Hepatocyte (in vitro differentiated cells): ENCODE measurements around the gene RPRD2.

Source experiments
- CTCF ChIP-seq: fragments of 200-600 bp; sonication (generic); IDR thresholded peaks from 2 replicates; pipeline ENCODE4 v1.5.1; 2016; ENCODE audit warnings: antibody characterized with exemption, mild to moderate bottlenecking; ENCODE audit not compliant: poor library complexity
- EZH2 ChIP-seq: fragments of 200-600 bp; sonication (generic); IDR thresholded peaks from 2 replicates; pipeline ENCODE4 v1.6.1; 2016; ENCODE audit warnings: antibody characterized with exemption, mild to moderate bottlenecking, borderline replicate concordance
- EZH2phosphoT487 ChIP-seq: fragments of 200-600 bp; sonication (generic); IDR thresholded peaks from one replicate; pipeline ENCODE4 v1.6.1; 2018; ENCODE audit warnings: antibody characterized with exemption, mild to moderate bottlenecking, low read depth, moderate library complexity; ENCODE audit not compliant: unreplicated experiment, severe bottlenecking

- TF ChIP-seq CTCF (peak; percentile 70), EZH2 (no peak), EZH2phosphoT487 (no peak)
These were observed 100.5 kb downstream of the RPRD2 start for GRCh38 chr1:150464422-150464826.
